ENCODE measurements around the gene TLE6.
"Not testable (repeated sequence)": the region's sequence is repeated elsewhere in the genome, so short reads cannot be mapped to it uniquely, and the experiment has no call there.

Gene TLE6

DNA sequence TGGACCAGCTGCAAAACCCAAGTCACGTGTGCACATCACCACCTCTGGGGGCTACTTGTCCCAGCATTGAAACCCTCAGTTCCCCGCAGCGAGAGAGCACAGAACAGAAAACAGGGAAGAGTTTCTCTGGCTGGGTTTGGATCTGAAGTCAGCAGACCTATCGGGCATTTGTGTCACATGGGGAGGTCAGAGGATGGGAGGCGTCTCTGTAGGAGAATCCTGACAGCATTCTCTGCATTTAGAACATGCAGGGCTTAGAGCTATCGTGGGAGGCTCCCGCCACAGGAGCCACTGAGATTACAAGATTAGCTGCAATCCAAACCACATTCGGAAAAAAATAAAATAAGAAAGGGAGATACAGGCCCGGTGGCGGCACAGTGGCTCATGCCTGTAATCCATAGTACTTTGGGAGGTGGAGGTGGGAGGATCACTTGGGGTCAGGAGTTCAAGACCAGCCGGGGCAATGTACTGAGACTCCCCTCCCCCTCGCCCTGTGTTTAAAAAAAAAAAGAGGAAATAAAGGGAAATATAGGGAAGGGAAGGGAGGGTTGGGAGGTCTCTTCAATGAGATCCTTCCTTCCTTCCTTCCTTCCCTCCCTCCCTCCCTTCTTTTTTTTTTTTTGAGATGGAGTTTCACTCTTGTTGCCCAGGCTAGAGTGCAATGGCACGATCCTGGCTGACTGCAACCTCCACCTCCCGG is 2.9 kb upstream of the TLE6 start:
- no peak for DNase-seq (ENCODE audit: low spot score)

DNA sequence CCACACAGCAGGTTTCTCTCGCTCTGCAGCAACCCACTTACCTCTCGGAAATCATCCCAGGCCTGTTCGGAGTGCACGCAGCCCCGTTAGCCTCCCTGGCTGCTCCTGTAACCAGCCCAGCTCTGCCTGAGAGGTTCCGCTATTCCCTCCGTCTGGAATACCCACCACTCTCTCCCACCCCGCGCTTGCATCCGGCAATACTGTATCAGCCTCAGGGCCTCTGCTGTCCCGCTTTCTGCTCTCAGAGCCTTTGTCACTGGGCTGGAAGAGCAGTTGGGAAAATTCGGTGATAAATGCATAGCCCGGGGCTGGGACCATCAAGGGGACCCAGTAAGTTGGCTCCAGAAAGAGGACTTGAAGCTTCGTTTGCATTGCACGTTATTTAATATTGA is 759 bp upstream of the TLE6 start:
- DNase-seq (ENCODE audit: low spot score) = no peak

DNA sequence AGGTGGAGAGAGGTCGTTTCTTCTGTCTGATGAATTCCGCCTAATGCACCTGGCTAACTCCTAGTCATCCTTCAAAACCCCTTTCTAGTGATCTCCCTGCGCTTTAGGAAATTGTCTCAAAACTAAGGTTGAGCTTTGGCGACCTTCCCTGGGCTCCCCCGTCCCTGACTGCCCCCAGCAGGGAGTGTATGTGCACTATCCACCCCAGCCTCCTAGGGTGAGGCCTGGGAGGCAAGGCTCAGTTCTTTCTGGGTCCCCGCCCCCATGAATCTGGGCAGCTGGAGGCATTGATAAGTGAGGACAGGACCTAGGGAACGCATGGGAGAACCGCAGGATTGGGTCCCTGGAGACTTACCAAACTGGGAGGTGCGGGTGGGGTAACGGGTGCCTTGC is 378 bp downstream of the TLE6 start:
- no peak for DNase-seq (ENCODE audit: low spot score)

DNA sequence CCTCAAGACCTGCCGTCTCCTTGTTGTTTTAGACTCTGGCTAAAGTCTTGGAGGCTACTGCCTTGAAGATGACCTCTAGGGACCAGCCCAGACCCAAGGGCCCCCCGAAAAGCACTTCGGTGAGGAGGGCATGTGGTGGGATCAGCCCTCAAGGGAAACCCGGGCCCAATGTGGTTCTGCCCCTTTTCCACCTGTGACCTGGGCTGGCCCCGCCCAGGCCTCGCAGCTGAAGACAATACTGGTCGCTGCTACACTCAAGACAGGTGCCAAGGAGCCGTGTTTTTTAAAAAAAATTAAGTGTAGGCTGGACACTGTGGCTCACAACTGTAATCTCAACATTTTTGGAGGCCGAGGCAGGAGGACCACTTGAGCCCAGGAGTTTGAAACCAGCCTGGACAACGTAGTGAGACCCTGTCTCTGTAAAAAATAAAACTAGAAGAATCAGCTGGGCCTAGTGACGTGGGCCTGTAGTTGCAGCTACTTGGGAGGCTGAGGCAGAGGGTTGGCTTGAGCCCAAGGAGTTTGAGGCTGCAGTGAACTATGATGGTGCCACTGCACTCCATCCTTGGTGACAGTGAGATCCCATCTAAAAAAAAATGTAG is 903 bp downstream of the TLE6 start:
- no peak for DNase-seq (ENCODE audit: low spot score)

DNA sequence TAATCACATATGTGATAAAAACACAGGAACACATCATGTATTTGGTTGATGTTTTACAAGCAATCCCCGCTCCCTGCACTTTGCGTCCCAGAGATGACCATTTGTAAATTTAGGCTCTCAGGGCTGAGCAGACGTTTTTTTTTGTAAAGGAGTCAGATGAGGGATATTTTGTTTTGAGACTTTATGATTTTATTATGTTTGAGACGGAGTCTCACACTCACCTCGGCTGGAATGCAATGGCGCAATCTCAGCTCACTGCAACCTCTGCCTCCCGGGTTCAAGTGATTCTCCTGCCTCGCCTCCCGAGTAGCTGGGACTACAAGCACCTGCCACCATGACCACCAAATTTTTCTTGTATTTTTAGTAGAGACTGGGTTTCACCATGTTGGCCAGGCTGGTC is 1.4 kb downstream of the TLE6 start:
- DNase-seq (ENCODE audit: low spot score) = no peak

DNA sequence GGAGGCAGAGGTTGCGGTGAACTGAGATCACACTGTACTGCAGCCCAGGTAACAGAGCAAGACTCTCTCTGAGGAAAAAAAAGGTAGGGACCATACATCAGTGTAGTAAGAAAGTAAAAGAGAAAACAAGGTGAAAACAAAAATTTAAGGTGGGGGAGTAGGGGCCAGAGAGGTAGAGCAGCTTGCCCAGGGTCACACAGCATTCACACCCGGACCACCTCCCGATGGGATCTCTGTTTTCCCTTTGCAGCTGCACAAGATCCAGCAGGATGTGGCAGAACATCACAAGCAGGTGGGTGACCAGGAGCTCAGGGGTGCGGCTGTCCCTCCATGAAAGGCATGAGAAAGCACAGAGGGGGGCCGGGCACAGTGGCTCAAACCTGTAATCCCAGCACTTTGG is 4.5 kb downstream of the TLE6 start:
- DNase-seq (ENCODE audit: low spot score) = no peak

DNA sequence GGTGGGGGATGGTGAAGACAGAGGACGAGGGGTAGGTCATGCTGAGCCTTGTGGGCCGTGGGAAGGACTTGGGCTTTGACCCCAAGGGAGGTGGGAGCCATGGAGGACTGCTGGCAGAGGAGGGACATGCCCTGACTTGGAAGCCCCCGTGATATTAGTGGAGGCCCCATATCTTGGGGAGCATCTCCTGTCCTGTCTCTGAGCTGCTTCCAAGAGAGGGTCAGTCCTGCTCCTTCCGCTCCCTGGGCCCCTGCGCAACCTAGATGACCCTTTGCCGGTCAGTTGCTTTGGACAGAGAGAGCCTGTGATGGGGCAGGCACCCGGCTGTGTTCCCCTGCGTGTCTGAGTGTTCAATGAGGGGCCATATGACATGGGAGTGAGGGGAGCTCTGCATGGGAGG is 5.2 kb downstream of the TLE6 start:
- DNase-seq (ENCODE audit: low spot score) = no peak

DNA sequence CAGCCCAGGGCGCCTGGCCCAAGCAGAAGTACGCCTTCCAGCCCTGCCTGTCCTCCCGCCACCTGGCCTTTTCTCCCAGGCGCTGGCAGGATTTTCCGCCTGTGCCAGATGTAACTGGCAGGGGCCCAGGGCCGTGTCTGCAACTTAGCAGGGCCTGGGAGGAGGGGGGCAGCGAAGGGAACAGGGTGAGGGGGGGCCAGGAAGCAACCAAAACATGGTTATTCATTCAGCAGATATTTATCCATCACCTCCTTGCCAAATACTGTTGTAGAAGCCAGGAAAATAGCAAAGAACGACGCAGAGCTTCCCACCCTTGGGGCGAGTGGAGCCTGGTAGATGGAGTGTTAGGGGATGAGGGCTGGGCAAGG is 5.6 kb downstream of the TLE6 start:
- DNase-seq (ENCODE audit: low spot score) = no peak

DNA sequence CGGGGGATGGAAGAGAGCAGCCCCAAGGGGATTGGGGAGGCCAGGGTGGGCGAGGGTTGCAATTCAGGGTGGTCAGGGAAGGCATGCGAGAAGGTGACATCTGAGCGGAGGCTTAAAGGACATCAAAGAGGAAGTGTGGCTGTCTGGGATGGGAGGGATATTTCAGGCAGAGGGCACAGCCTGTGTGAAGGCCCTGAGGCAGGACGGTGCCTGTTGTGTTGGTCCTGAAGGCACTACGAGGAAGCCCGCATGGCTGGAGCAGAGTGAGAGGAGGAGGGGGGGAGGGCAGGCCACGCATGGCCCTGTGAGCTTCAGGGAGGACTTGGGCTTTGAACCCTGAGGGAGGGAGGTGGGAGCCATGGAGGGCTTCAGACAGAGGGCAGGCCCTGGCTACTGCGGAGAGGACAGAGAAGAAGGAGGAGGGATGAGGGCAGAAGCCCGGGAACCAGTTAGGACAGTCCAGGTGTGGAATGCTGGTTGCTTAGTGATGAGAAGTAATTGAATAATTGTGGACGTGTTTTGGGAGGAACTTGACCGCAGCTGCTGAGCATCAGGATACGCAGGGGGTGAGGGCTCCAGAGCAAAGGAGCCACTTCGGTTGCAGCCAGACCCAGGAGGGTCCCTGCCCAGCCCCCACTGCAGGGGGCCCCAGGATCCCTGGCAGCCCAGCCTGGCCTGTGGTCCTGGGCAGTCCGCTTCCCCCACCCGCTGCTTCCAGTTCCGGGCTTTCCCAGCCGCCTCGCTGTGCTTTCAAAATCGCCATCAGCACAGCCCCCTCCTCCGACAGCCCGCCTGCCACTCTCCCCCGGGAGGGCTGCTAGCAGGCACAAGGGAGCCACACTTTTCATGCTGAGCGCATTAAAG is 6.2 kb downstream of the TLE6 start:
- peak; percentile 28 for DNase-seq (ENCODE audit: low spot score)

DNA sequence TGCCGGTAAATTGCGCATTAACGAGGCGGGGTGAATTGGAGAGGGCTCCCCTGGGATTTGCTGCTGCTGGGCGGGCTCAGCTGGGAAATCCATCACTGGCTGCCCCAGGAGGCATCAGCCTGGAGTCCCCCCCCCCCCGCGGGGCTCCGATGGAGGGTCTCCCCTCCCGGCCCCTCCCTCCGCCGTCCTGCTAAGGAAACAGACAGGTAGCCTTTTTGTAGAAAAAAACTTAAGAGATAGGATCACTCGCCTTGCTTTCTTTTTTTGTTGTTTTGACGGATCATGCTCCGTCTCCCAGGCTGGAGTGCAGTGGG is 6.8 kb downstream of the TLE6 start:
- DNase-seq (ENCODE audit: low spot score) = no peak

DNA sequence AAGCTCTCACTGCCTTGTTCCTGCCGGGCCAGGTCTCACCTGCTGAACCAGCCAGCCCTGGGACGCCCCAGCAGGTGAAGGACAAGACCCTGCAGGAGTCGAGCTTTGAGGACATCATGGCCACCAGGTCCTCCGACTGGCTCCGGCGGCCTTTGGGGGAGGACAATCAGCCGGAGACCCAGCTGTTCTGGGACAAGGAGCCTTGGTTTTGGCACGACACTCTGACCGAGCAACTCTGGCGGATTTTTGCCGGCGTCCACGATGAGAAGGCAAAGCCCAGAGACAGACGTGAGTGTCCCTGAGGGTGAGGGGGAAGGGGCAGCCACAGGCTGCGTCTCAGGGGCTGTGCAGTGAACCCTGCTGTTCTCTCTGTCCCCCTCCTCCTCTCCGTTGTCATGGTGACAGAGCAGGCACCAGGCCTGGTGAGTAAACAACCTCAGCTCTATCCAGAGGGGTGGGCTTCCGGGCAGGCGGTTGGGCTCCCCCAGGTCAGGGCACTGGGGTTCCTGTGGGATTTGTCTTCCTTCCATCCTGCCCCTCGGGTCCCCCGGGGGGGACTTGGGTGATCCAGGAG is 9.7 kb downstream of the TLE6 start:
- no peak for DNase-seq (ENCODE audit: low spot score)

DNA sequence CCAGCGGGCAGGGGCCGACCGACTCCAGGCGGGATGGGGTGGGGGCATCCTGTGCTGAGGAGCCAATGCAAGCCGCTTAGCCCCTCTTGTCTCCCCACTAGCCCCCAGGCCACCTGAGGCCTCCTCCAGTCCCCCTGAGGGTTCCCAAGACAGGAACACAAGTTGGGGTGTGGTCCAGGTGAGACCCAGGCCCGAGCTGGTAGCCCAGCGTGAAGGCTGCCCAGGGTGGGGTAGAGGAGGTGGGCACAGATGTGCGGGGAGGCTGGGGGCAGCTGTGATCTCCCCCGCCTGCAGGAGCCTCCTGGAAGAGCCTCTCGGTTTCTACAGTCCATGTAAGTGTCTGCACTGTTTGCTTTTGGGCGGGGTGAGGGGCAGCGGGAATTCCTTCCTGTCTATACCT is 10.4 kb downstream of the TLE6 start:
- DNase-seq (ENCODE audit: low spot score) = no peak

DNA sequence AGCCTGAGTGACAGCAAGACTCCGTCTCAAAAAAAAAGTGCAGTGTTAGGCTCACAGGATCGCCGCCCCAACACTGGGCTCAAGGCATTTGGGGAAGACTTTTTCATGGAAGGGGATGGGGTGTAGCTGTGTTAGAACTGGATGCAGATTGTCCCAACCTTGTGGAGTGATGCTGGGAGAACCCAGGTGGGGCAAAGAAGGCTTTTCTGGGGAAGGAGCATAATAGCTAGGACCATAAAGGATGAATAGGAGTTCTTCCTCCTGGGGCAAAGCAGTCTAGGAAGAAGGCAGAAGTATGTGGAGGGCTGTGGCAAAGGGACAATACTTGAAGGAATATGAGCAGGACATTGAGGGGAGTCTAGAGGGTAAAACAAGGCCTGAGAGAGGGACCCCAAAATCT is 11.2 kb downstream of the TLE6 start:
- no peak for DNase-seq (ENCODE audit: low spot score)

DNA sequence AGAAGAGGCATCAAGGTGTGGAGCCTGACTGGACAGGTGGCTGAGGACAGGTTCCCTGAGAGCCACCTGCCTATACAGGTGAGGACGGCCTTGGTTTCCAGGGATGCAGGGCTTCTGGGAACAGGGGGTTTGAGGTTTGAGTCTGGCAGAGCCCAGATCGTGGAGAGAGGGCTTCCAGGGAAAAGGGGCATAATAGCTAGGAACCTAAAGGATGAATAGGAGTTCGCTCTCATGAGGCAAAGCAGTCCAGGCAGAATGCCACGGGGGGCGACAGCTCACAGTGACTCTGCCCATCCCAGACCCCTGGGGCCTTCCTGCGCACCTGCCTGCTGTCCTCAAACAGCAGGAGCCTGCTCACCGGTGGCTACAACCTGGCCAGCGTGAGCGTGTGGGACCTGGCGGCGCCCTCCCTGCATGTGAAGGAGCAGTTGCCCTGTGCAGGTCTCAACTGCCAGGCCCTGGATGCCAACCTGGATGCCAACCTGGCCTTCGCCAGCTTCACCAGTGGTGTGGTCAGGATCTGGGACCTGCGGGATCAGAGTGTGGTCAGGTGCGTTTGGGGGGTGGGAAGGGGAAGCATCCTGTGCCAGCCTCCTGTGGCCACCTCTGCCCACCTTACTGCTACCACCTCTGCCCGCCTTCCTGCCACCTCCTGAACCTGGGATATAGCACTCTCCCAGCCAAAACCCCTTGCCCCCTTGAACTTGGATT is 12.0 kb downstream of the TLE6 start:
- DNase-seq (ENCODE audit: low spot score) = no peak

DNA sequence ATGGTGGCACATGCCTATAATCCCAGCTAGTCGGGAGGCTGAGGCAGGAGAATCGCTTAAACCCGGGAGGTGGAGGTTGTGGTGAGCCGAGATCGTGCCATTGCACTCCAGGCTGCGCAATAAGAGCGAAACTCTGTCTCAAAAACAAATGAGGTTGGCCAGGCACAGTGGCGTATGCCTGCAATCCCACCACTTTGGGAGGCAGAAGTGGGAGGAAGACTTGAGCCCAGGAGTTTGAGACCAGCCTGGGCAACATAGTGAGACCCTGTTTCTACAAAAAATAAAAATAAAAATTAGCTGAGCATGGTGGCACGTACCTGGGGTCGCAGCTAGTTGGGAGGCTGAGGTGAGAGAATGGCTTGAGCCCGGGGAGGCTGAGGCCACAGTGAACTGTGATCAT is 15.0 kb downstream of the TLE6 start:
- not testable (repeated sequence) for DNase-seq (ENCODE audit: low spot score)

DNA sequence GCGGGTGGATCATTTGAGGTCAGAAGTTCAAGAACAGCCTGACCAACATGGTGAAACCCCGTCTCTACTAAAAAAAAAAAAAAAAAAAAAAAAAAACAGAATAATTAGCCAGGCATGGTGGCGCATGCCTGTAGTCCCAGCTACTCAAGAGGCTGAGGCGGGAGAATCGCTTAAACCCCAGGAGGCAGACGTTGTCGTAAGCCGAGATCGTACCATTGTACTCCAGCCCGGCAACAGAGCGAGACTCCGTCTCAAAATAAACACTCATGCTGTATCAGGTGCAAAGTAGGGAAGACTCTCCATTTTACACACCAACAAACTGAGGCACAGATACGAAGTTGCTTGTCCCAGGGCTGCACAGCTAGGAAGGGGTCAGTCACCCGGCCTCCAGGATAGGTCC is 15.6 kb downstream of the TLE6 start:
- no peak for DNase-seq (ENCODE audit: low spot score)

DNA sequence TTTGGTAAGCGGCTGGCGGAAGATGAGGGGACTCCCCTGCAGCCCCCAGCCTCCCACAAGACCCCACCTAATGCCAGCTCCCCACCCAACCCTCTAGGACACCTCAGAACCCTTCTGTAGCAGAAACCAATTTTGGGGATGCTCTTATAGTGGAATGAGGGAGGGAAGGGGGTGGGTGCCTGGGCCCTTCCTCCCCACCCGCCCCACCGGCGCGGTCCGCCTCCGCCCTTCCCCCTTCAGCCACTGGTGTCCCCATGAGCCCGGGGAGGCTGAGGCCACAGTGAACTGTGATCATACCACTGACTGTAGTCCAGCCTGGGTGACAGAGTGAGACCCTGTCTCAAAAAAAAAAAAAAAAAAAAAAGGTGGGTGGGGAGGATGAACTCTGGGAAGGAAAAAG is 16.2 kb downstream of the TLE6 start:
- no peak for DNase-seq (ENCODE audit: low spot score)

DNA sequence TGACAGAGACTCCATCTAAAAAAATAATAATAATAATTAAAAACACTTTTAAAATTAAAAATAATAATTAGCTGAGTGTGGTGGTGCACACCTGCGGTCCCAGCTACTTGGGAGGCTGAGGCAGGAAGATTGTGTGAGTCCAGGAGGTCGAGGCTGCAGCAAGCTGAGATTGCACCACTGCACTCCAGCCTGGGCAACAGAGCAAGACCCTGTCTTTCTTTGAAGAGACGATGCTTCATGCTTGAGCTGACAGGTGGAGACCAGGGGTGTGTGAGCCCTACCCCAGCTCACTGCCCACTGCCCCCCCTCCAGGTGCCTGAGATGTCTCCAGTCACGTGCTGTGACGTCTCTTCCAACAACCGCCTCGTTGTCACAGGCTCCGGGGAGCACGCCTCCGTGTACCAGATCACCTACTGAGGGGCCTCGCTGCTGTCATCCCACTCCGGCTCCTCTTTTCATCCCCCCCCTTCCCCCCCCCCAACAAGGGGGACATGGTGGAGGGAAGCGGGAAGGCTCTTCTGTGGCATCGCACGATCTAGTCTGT is 17.3 kb downstream of the TLE6 start:
- DNase-seq (ENCODE audit: low spot score) = no peak

DNA sequence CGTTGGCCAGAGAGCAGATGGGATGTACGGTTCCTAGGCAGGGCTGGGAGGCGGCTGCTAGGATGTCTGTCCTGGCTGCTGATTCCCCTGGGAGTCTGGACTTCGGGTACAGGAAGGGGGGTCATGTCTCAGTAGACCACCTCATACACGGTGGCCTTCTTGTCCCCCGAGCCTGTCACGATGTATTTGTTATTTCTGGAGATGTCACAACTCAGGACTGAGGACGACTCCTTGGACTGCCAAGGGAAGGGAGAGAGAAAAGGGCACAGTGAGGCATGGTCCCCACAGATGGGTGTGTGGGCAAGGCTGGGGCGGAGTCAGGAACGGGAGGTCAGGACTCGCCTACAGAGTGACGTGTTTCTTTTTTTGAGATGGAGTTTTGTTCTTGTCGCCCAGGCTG is 20.4 kb downstream of the TLE6 start:
- DNase-seq (ENCODE audit: low spot score) = no peak

DNA sequence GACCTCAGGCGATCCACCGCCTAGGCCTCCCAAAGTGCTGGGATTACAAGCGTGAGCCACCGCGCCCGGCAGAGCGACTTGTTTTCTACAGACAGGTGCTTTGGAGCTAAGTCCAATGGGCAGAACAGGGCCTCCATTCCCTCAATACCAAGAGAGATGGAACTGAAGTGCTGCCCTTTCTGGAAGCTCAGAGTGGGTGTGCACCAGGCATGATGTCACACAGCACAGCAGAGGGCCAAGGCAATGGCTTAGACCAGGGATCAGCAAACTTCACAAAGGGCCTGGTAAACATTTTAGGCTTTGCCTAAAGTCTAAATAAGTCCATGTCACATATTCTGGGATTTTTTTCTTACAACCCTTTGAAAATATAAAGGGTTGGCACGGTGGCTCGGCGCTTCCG is 21.3 kb downstream of the TLE6 start:
- DNase-seq (ENCODE audit: low spot score) = no peak

DNA sequence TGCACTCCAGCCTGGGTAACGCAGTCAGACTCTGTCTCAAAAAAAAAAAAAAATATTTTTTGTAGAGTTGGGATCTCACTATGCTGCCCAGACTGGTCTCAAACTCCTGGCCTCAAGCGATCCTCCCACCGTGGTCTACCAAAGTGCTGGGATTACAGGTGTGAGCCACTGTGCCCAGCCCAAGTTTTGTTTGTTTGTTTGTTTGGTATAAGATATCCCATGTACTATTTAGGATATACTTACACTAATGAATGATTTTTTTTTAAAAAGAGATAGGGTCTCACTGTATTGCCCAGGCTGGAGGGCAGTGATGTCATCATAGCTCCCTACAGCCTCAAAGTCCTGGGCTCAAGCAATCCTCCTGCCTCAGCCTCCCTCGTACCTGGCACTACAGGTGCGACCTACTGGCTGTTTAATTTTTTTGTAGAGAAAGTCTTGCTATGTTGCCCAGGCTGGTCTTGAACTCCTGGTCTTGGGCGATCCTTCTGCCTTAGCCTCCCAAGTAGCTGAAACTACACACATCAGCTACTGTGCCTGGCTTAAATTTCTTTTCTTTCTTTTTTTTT is 24.0 kb downstream of the TLE6 start:
- no peak for DNase-seq (ENCODE audit: low spot score)

DNA sequence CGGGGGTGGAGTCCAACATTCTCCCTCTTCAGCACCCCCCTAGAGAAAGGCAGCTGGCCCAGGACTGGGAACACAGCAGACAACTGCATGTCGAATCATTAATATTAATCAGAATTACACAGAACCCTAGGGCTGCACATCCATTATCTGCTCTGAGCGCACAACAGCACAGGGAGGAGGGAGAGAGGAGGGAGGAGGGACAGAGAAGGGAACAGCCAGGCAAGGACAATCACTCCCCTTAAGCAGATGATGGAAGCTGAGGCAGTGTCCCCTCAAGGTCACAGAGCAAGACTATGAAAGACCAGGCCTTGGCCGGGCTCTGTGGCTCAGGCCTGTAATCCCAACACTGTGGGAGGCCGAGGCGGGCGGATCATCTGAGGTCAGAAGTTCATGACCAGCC is 25.7 kb downstream of the TLE6 start:
- no peak for DNase-seq (ENCODE audit: low spot score)
